B cell (primary cell): ENCODE results near the gene SC5D. TPM values are rescaled to one million over a fixed set of nuclear protein-coding genes. Genes with fewer than 3 reads are reported as not detected.

ENCODE experiments used
- ATAC-seq: fragments of 200-7000 bp; cut with Tn5 transposase; one replicate; pipeline ENCODE4 v1.10.0; 2021; ENCODE audit warnings: low read depth, mild to moderate bottlenecking, moderate number of reproducible peaks, moderate library complexity
- CTCF ChIA-PET: fragments of 350-600 bp; sonication (Branson Sonifier 250); formaldehyde crosslinking; loops from one replicate; lab custom pipeline; 2021; ENCODE audit warnings: antibody characterized with exemption, inconsistent platforms; lab: Charles Lee
- POLR2A ChIA-PET: fragments of 350-600 bp; sonication (Branson Sonifier 250); formaldehyde crosslinking; loops from one replicate; lab custom pipeline; 2021; ENCODE audit warnings: antibody characterized with exemption; lab: Charles Lee
- DNase-seq: peaks from one replicate; pipeline ENCODE4 v3.0.0; 2013
- H2AFZ ChIP-seq: 2 replicates; pipeline ENCODE4 v1.6.1; 2012; ENCODE audit warnings: mild to moderate bottlenecking, low read depth, low read length; ENCODE audit not compliant: insufficient read depth, poor library complexity, severe bottlenecking
- H3K27ac ChIP-seq, 2 donors: 1 replicate in 1 of 2; 2 replicates in 1 of 2; pipeline ENCODE4 v1.5.1; 2012 to 2013; ENCODE audit warnings: low read length in 2 of 2, mild to moderate bottlenecking in 2 of 2, moderate library complexity in 1 of 2
- H3K27me3 ChIP-seq, 4 experiments: fragments of 200-600 bp in 1 of 4; sonication (generic) in 1 of 4; replicated peaks in 1 of 4; 1 replicate in 2 of 4; 2 replicates in 2 of 4; pipeline versions ENCODE4 v1.6.1 to v1.7.0; 2013 to 2016; ENCODE audit warnings: low read length in 3 of 4, mild to moderate bottlenecking in 2 of 4, mixed read lengths in 1 of 4, moderate library complexity in 1 of 4; ENCODE audit not compliant: insufficient read depth in 4 of 4, control insufficient read depth in 3 of 4; ENCODE audit errors: control extremely low read depth in 1 of 4
- H3K36me3 ChIP-seq, 2 experiments: replicated peaks in 1 of 2; 1 replicate in 1 of 2; 2 replicates in 1 of 2; pipeline versions ENCODE4 v1.6.1 to v1.7.1; 2013; ENCODE audit warnings: low read length in 1 of 2; ENCODE audit not compliant: insufficient read depth in 2 of 2, control insufficient read depth in 1 of 2; ENCODE audit errors: control extremely low read depth in 1 of 2, extremely low read depth in 1 of 2
- H3K4me1 ChIP-seq, 2 donors: fragments of 200-600 bp in 1 of 2; sonication (generic) in 1 of 2; 1 replicate in 1 of 2; 2 replicates in 1 of 2; pipeline versions ENCODE4 v1.5.1 to v1.6.1; 2013 to 2017; ENCODE audit warnings: low read length in 2 of 2; ENCODE audit not compliant: control insufficient read depth in 2 of 2, insufficient read depth in 2 of 2
- H3K4me2 ChIP-seq: replicated peaks from 2 replicates; pipeline ENCODE3; 2012; ENCODE audit warnings: mild to moderate bottlenecking, low read depth, low read length; ENCODE audit not compliant: poor library complexity, severe bottlenecking
- H3K4me3 ChIP-seq, 5 experiments: fragments of 200-600 bp in 1 of 5; sonication (generic) in 1 of 5; 1 replicate in 3 of 5; 2 replicates in 2 of 5; pipeline versions ENCODE4 v1.5.1 to v1.7.0; 2011 to 2016; ENCODE audit warnings: low read length in 4 of 5, mild to moderate bottlenecking in 4 of 5, low read depth in 2 of 5, control low read depth in 1 of 5, moderate library complexity in 1 of 5; ENCODE audit not compliant: insufficient read depth in 1 of 5; ENCODE audit errors: control extremely low read depth in 1 of 5, extremely low read depth in 1 of 5
- H3K79me2 ChIP-seq: fragments of 200-600 bp; sonication (generic); one replicate; pipeline ENCODE4 v1.6.0; 2016; ENCODE audit warnings: low read length; ENCODE audit not compliant: control insufficient read depth, insufficient read depth
- H3K9ac ChIP-seq: fragments of 200-600 bp; sonication (generic); 2 replicates; pipeline ENCODE4 v1.6.1; 2017; ENCODE audit warnings: mild to moderate bottlenecking, low read length, moderate library complexity
- H3K9me3 ChIP-seq, 3 donors: one replicate each; pipeline versions ENCODE4 v1.6.1 to v1.7.1; 2013; ENCODE audit warnings: low read length in 2 of 3; ENCODE audit not compliant: control insufficient read depth in 2 of 3, insufficient read depth in 1 of 3; ENCODE audit errors: control extremely low read depth in 1 of 3
- H4K20me1 ChIP-seq: 2 replicates; pipeline ENCODE4 v1.6.0; 2012; ENCODE audit warnings: mild to moderate bottlenecking, low read length; ENCODE audit not compliant: insufficient read depth, control insufficient read depth, poor library complexity, severe bottlenecking
- H3K27ac Mint-ChIP-seq: one replicate; pipeline ENCODE4 v1.8.0; 2021; ENCODE audit warnings: mixed read lengths
- H3K27me3 Mint-ChIP-seq: one replicate; pipeline ENCODE4 v1.8.0; 2021; ENCODE audit warnings: mixed read lengths
- H3K4me1 Mint-ChIP-seq: one replicate; pipeline ENCODE4 v1.8.0; 2021; ENCODE audit warnings: mixed read lengths
- H3K4me3 Mint-ChIP-seq: one replicate; pipeline ENCODE4 v1.8.0; 2021; ENCODE audit warnings: mixed read lengths
- H3K9me3 Mint-ChIP-seq: one replicate; pipeline ENCODE4 v1.8.0; 2022; ENCODE audit warnings: mixed read lengths; ENCODE audit not compliant: insufficient read depth
- CTCF ChIP-seq: fragments of 200-600 bp; IDR thresholded peaks from one replicate; pipeline ENCODE4 v1.8.0; 2022; ENCODE audit warnings: antibody characterized with exemption, mild to moderate bottlenecking
- EZH2 ChIP-seq: IDR thresholded peaks from 2 replicates; pipeline ENCODE4 v1.6.1; 2012; ENCODE audit warnings: borderline replicate concordance, low read depth, mild to moderate bottlenecking, moderate library complexity, low read length; ENCODE audit not compliant: insufficient read depth, poor library complexity, severe bottlenecking
- WGBS: methylation state at CpG from one replicate; pipeline ENCODE4 v1.1.5; 2013; ENCODE audit warnings: missing lambda C conversion rate; ENCODE audit not compliant: insufficient coverage; 5-methylcytosine and 5-hydroxymethylcytosine counted together
- intact Hi-C: fragments of 100-400 bp; cut with micrococcal nuclease; formaldehyde crosslinking; loops from one replicate; pipeline ENCODE4 v1.10.0; 2022
- polyA plus RNA-seq: library from polyadenylated mRNA; depleted of rRNA; stranded (reverse); fragments of >200 nt; gene quantifications from 2 replicates; pipeline ENCODE4 v1.2.3, GENCODE V29; 2012
- total RNA-seq, 2 donors: library from RNA; stranded (reverse); fragments of 120-200 nt in 1 of 2; gene quantifications; 1 replicate in 1 of 2; 2 replicates in 1 of 2; pipeline versions ENCODE4 v1.2.3 to v1.2.4, GENCODE V29; 2013 to 2022

Gene SC5D
- total and polyA plus RNA-seq, 2 donors (not counting 1 experiment from before 2014, with no cell fraction given) = 15.2 to 54.8 TPM

GRCh38 chr11:121328176-121328966 is 35.8 kb downstream of the SC5D start:
- H3K4me2 ChIP-seq = peak overlapping the region; percentile 46
- WGBS = 29% methylated on average over 13 of the region's 16 CpGs

More at GRCh38 chr11:121328176-121328966, 35.8 kb downstream of the SC5D start:
- Mint-ChIP-seq H3K27me3 (peaks cover 9% of the 10 kb centered on the region), H3K9me3 (no peaks in the 10 kb centered on the region), H3K27ac (no peak overlapping the region), H3K4me1 (no peaks in the 10 kb centered on the region), H3K4me3 (no peak overlapping the region)
- intact Hi-C loops = no loop called here
- H3K27ac ChIP-seq = no peak overlapping the region
- H3K36me3 ChIP-seq = no peaks in the 10 kb centered on the region
- TF ChIP-seq CTCF (no peak), EZH2 (no peak)
- peak; percentile 43 for DNase-seq
- peak; percentile 47 for ATAC-seq
- H3K4me1 ChIP-seq = peaks cover 16 to 19% of the 10 kb centered on the region in 2 donors
- H3K4me3 ChIP-seq = peak overlapping the region in 1 of 5 experiments; percentile 1
- ChIA-PET POLR2A (no interaction called here), CTCF (interaction anchor here (1.4 kb wide), 1 partner anchor 238 kb away, joined by 5 read pairs; no protein-coding TSS in a partner anchor)
- H2AFZ ChIP-seq = peak overlapping the region; percentile 20
- H3K9me3 ChIP-seq = no peaks in the 10 kb centered on the region
- peaks cover 0 to 3% (median 0%) of the 10 kb centered on the region in 4 experiments for H3K27me3 ChIP-seq
- no peaks in the 10 kb centered on the region for H4K20me1 ChIP-seq
- H3K79me2 ChIP-seq = no peaks in the 10 kb centered on the region
- no peak overlapping the region for H3K9ac ChIP-seq
